Measurements from ENCODE around the gene FGF23.

- TF ChIP-seq CTCF (conservative IDR thresholded peaks at IDR 0.05; ENCODE audit: low read depth, low read length) = no peak
- no peak for TF ChIP-seq BHLHE40 (IDR thresholded peaks at IDR 0.05; ENCODE audit: low read depth, low read length)
- no peak for TF ChIP-seq POLR2A (IDR thresholded peaks at IDR 0.05; ENCODE audit: low read depth, low read length)
- TF ChIP-seq MAZ (IDR thresholded peaks at IDR 0.05; ENCODE audit: borderline replicate concordance, low read depth, low read length) = no peak
- no peak for TF ChIP-seq CEBPB (IDR thresholded peaks at IDR 0.05; ENCODE audit: low read depth, low read length)
These were observed 36.8 kb upstream of the FGF23 start for GRCh38 chr12:4416276-4416675.

Measured in IMR-90 (cell line).